ENCODE results near the gene LGI1.
A peak's percentile ranks its signal among the peaks of the same experiment; 100 is the strongest.

The LGI1 gene

GRCh38 chr10:93755443-93756116 lies 2.2 kb upstream of the LGI1 start:
- no peak for DNase-seq

DNA sequence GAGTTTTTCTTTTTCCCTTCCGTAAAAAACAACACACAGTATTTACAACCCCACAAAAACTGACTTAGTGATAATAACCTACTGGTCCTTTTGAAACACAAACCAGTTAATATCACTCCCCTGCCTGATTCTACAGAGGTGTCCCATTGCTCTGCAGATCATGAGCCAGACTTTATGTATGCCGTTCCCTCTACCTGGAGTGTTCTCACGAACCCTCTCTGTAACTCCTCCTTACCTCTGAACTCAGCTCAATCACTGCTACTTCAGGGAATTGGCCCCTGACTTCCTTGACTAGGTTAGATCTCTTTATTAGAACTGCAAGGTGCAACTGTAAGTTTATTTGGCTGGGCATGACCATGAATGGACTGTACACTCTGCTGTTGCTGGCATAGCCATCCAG lies 1.6 kb upstream of the LGI1 start:
- DNase-seq: no peak

DNA sequence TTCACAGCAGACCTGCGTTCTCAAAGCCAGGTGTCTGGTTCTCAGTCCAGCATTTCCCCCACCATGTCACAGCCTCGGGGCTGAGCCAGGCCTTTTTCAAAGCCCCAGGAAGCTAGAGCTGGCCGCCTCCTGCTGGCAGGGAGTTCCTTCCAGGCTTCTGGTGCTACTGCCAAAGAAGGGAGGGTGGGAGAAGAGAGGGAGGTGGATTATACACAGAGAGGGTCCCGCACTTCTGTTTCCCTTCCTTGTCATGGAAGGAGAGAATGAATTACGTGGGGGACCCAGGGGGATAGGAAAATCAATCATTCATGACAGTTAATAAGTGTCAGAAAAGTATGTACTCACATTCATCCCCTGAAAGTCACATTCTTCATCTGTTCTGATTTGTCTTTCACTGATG lies 600 bp upstream of the LGI1 start:
- peak; percentile 24 for DNase-seq

DNA sequence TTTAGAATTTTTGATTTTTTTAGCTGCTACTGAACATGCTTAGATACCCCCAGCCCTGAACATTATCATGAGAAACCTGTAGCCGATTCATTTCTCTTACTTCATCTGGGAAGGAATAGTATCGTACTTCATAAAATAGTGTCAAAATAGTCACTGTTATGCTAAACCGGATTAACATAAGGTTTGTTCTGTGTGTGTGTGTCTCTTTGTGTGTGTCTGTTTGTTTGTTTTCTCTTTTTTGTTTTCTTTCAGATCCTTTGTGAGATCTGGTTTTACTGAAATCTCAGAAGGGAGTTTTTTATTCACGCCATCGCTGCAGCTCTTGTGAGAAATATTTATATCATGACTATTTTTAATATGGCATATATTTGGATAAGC lies 761 bp downstream of the LGI1 start:
- no peak for DNase-seq

DNA sequence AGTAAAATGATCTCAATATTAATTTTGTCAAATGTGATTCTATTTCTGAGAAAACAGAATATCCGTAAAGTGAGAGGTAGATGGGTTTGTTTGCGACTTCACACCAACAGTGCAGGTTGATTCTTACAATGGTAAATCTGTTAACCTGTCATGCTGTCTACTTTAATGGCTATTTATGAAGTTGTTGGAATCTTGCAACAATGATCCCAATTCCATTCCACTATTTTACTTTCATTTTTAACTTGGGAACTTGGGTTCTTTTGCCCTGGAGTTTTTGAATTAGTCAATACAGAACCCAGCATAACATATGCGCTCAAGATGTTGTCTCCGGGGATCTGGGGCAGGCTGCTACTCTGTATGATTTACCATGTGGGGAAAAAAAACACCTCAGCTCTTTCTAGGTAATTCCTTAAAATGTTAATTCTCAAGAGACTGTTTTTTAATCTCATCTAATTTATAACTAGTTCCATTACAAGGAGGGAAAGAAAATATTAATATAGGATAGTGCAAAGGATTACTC lies 1.2 kb downstream of the LGI1 start:
- DNase-seq: no peak

DNA sequence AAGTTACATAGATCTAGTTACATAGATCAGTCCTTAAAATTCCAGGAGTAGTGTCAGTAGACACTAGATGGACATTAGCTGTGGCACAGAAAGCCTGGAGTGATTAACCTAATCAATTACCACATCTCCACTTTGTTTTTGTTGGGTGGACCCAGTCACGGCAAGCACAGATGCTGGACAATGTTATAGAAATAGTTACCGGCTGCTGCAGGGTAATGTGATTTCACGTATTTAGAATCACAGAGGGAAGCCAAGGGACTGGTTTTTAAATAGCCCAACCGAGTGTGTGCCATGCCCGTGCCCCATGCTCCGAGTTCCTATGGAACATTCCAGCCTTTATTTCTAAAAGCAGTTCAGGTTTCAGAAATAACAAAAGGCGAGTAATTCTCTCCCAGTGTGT lies 2.8 kb downstream of the LGI1 start:
- no peak for DNase-seq

GRCh38 chr10:93762979-93763391 lies 5.2 kb downstream of the LGI1 start:
- DNase-seq: no peak

GRCh38 chr10:93766918-93767317 lies 9.2 kb downstream of the LGI1 start:
- DNase-seq: peak; percentile 34

GRCh38 chr10:93767724-93768399 lies 10.1 kb downstream of the LGI1 start:
- no peak for DNase-seq

DNA sequence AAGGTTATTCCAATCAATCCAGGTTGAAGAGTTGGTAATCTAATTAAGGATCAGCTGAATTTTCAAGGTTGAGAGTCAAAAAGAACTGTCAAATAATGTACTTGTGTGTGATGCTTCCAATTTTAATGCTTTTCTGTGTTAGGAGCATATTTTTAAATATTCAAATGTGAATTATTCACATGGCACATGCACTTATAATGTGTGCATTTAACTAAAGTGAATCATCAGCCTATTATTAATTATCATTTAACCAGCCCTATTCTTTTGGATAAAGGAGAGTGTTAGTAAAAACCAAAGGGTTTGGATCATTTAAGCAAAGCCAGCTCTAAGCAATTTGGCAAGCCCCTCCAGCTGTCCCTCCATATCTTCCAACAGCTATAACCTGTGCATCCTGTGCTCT lies 11.2 kb downstream of the LGI1 start:
- no peak for DNase-seq

DNA sequence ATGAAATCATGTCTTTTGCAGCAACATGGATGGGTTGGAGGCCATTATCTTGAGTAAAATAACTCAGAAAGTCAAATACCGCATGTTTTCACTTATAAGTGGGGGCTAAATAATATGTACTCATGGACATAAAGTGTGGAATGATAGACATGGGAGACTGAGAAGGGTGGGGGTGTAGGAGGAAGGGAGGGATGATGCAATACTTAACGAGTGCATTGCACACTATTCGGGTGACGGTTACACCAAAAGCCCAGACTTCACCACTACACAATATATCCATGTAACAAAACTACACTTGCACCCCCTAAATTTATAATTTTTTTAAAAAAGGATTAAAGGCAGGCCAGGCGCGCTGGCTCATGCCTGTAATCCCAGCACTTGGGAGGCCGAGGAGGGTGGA lies 13.6 kb downstream of the LGI1 start:
- no peak for DNase-seq

GRCh38 chr10:93773120-93773519 lies 15.4 kb downstream of the LGI1 start:
- no peak for DNase-seq

DNA sequence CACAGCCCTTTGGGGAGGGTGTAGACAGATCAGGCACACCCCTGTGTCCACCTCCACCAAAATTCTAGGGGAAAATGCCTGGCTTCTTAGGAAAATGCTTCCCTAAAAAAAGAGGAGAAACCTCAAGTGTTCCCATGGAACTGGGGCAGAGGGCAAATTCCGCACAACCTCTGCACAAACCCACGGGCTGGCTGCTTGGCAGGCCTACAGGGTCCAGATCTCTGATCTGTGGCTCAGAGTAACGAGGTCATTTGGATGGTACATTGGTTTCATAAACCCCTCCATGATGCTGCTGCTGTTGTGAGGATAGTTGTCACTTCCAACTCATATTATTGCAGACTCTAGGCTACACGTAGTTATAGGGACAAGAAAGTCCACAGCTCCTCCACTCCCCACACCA lies 16.0 kb downstream of the LGI1 start:
- DNase-seq: no peak

GRCh38 chr10:93775356-93775755 lies 17.6 kb downstream of the LGI1 start:
- DNase-seq: no peak

DNA sequence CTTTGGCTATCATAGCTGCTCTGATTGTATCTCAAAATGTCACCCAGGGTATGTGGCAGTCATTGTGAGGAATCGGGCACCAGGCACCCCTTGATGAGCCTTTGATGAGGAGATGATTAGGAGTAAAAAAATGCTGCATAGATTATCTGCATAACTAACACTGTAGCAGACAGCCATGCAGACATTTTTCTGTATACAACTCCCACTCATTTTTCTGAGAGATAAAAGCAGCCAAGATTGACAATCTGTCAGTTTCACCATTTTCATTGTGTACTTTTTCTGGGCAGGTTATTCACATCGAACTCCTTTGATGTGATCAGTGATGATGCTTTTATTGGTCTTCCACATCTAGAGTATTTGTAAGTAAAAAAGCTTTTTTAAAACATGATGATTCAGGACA lies 19.4 kb downstream of the LGI1 start:
- no peak for DNase-seq

- no peak for DNase-seq
These were observed 26.3 kb downstream of the LGI1 start for GRCh38 chr10:93784059-93784458.

DNA sequence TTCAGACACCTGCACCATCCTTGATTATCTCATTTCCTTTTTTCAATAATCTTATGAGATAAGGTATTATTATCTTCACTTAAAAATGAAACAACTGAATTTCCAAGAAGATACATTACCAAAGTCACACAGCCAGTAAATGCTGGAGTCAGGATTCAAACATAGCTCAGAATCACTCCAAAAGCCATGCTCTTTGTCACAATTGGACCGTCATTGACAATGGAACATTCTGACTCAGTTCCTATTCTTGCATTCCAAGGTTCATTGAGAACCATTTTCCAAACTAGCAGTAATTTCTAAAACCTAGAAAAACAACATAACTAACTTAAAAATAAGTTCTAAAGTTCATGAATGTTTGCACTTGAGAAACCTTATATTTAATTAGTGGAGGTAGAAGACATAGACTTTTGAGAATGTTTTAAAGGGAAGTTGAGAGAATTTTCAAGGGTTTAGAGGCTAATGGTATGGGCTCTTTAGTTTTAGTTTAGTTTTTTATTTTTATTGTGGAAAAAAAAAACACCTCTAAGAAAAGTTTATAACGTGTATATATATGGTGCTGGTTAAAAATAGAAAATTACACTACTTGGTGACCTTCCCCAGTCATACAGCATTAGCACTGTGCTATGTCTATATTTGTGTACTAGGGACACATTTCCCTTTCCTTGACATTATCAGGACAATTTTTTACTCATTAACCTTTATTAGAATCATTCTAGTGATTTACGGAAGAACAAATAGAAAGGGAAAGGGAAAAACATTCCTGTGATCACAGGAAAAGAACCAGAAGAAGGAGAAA lies 30.9 kb downstream of the LGI1 start:
- DNase-seq: no peak

DNA sequence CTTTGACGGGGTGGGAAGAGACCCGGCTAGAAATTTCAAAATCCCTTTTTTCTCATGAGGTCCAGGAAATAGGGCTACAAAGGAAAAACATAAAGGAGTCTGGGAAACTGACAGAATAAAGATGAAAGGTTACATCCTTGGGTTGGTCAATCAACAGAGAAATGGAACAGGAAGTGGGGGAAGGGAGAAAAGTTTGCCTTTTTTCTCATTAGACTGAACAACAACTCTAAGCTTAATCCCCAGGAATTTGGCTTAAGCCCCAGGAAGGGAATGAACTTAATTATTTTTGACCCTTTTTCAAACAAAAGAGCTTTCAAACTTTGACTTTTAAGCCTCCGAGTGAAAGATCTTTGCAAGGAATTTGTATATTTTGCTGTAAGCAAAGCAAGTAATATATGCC lies 32.7 kb downstream of the LGI1 start:
- peak; percentile 42 for DNase-seq

DNA sequence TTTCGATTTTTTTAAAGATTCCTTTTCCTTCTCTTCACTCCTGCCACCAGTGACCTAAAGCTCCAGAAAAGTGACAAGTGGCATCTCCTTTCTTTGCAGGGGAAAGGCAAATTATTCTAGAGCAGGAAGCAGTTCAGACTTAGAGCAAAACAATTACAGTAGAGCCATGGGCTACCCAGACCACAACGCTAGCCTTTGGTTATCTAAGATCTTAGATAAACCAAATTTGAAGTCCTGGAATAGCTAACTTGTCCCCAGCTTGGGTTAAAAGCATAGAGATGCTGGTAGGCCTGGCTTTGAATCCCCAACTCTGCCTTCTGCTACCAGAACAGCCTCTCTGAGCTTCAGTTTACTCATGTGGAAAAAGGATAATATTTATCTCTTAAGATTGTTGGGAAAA lies 38.4 kb downstream of the LGI1 start:
- no peak for DNase-seq

- no peak for DNase-seq
These were observed 40.1 kb downstream of the LGI1 start for GRCh38 chr10:93797825-93798224.

GRCh38 chr10:93799155-93799708 lies 41.5 kb downstream of the LGI1 start:
- DNase-seq: no peak

- no peak for DNase-seq
These were observed 46.5 kb downstream of the LGI1 start for GRCh38 chr10:93804200-93804599.

DNA sequence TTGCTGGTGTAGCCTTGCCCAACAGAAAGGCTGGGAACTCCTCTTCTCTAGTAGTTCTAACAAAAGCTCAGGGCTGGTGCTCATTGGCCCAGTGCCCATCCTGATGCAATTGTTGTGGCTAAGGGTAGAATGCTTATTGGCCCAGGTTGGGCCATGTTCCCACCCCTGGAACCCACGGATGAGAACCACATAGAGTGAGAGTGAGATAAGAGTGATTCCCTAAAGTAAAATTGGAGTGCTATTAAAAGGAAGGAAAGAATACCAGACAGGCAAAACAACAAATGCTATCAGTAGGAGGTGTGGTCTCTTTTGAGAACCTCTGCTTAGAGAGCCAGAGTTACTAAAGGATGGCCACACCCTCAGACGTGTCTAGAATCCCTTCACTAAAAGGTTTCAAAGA lies 49.2 kb downstream of the LGI1 start:
- DNase-seq: no peak

GRCh38 chr10:93807371-93807770 lies 49.6 kb downstream of the LGI1 start:
- DNase-seq: no peak
